GM19452 (cell line): Measurements from ENCODE around the gene CACNB3.
"Not testable (repeated sequence)": the region's sequence is repeated elsewhere in the genome, so short reads cannot be mapped to it uniquely, and the experiment has no call there.

Experiments used
- ATAC-seq: cut with Tn5 transposase; IDR thresholded peaks from one replicate; pipeline ENCODE4 v1.9.1; 2021; ENCODE audit not compliant: unreplicated experiment

The CACNB3 gene

DNA sequence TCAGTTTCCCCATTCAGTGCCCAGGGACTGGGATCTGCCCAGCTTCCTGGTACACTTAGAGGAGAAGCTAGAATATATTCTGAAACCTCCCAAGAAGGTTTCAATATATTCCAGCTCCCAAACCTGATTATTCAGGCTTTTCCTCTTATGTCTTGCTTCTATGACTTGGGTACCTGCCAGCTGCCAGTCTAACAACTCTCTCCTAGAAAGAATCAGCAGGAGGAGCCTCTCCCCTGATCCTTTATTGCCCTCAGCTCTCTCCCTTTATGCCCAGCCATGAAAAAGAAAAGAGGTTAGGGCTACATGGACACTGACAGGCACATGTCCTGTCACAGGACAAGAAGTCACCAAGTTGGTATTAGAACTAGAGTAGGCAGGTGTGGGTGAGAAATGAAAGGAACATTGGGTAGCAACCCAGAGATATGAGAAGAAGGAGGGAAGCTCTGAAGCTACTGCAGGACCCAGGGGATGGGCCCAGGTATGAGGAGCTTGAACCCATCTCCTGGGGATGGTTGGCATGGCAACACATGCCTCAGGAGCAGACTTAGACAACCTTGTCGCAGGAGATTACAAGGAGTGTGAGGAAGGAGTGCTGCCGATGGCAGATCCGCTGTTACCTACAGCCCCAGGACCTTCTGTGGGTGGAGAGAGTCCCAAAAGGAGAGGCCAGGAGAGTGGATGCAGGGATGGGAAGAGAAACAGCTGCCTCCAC is 2.0 kb upstream of the CACNB3 start:
- no peak for ATAC-seq

DNA sequence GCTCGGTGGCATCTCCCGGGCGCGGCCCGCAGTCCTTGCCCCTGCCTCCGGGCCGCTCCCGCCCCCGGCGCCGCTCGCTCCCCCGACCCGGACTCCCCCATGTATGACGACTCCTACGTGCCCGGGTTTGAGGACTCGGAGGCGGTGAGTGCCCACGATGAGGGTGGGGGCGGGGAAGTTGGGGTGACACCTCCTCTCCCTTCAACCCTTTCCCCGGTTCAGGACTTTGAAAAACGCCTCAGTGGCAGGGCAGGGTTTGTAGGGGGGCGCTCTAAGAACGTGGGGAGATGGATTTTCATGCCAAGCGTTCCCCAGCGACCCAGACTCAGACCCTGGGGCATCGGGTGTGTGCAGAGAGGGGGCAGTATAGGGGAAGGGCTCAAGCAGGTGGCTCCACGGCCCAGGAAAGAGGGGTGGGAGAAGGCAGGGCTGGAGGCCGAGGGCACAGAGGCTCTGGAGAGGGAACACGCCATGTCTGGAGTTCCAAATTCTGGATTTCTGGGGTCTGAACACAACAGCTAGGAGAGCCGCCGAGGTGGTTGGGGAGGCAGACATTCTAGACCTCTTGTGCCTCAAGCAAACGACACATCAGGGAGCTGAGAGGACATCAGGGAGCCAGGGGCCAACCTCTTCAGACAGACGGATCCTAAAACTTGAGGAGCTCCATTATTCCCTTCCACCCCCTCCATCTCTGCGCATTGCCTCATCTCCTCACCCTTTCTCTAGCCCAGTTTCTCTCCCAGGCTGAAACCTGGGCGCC is 715 bp downstream of the CACNB3 start:
- no peak for ATAC-seq

DNA sequence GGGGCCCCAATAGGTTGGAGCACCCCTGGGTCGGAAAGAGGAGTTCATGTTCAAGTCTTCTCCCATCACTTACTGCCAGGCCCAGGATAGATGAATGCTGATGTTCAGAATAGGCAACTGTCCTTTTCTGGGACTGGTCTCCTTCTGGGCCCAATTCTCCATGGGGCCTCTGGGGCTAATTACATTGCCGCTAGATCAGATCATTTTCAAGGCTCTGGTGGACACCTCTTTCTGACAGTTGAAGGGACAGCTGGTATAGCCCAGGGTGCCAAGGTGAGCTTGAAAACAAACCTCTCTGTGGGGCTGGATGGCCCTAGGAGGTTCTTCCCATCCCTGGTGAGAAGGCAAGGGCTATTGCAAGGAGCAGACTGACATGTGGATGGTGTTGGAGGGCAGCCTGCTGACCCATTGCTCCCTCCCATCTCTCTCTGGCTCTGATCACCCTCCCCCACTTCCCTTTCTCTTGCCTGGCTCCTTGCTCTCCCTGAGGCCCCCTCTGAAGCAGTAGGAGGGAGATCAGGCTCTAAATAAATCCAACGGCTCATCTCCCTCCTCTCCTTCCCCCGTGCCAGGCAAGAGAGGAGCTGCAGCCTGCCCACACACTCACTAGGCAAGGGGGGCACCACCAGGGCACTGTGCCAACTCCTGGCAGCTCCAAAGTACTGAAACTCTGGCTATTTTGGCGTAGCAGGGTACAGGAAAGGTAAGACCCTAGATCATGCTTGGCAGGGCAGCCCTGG is 1.9 kb downstream of the CACNB3 start:
- ATAC-seq: no peak

DNA sequence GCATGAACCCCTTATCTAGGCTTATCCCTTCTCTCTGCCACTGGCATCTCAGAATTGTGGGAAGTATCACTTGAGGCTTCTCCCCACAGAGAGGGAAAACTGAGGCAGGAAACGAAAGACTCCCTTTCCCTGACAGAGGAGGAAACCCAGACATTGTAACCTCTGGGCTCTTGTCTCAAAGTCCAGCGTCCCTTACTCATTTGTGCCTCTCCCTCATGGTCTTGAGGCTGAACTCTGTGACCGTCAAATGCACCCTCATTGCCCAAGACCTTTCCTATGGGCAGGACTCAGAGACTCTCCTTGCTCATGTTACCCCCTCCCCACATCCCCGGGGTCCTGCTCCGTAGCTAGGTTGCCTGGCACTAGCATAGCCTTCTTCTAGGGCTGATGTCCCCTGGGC is 3.8 kb downstream of the CACNB3 start:
- ATAC-seq: no peak

DNA sequence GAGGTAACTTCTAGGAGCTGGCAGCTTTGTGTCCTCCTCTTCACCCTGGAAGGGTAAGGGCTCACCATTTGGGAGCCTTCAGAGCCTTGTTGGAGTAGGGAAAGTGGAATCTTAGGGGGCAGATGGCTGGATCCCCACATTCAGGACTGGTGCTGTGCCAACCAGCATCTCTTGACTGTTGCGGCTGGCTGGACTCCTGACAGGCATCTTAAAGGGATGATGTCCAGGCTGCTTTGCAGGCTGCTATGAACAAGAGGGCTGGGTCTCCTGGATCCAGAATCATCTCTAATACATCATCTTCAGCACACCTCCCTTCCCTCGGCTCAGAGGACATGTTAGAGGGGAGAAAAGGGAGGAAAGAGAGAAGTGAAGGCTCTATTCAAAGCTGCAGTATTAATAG is 4.4 kb downstream of the CACNB3 start:
- no peak for ATAC-seq

DNA sequence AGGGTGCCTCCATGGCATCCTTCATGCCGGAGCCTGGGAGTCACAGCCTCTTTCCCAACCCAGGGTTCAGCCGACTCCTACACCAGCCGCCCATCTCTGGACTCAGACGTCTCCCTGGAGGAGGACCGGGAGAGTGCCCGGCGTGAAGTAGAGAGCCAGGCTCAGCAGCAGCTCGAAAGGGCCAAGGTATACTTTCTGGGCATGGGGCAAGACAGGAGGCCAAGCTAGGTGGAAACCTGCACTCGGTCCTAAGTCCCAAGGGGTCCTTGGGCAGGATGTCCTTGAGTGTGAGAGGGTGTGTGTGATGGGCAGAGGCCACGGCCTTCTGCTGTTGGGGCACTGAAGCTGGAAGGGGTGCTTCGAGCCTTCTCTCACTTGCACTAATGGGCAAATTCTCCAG is 5.0 kb downstream of the CACNB3 start:
- ATAC-seq: no peak

DNA sequence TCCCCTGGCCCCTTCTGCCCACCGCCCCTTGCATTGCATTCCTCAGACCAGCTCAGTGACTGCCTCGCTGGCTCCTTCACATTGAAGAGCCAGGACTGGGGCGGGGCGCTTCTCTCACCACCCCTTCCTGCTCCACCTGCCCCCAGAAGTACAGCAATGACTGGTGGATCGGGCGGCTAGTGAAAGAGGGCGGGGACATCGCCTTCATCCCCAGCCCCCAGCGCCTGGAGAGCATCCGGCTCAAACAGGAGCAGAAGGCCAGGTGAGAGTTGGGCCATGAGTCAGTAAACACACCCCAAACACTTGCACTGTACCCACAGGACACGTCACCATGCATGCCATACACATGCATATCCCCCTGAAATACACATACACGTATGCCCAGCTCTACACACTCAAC is 5.8 kb downstream of the CACNB3 start:
- ATAC-seq: no peak

DNA sequence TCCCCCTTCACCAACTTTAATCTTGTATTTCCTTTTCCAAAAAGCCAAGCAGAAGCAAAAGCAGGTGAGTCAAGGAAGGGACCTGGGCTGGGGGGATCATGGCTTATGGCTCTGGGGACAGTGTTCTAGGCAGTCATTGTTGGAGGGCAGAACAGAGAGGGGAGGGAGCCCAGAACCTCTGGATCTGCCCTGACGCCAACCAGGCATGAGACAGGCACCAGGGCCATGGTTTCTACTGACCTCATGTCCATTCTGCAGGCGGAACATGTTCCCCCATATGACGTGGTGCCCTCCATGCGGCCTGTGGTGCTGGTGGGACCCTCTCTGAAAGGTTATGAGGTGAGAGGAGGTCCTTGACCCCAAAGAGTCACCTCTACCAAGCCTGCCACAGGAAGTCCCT is 6.6 kb downstream of the CACNB3 start:
- no peak for ATAC-seq

DNA sequence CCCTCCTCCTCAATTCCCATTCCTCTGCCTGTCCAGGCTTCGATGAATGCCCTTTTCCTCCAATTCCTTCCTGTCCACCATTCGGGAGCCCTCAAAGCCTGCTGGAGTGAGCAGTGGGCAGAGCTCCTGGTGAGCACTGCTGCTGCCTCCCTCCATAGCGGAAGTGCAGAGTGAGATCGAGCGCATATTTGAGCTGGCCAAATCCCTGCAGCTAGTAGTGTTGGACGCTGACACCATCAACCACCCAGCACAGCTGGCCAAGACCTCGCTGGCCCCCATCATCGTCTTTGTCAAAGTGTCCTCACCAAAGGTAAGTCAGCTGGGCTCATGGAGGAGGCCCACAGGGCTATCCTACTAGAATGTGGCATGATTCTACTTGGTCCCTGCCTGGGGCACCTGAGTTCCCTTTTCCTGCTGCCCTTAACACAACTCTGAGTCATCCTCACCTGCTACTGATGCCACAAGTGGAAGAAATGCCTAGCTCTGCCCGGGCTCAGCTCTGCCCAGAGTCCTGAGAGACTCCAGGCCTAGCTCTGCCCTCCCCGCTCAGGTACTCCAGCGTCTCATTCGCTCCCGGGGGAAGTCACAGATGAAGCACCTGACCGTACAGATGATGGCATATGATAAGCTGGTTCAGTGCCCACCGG is 8.0 kb downstream of the CACNB3 start:
- ATAC-seq: no peak

DNA sequence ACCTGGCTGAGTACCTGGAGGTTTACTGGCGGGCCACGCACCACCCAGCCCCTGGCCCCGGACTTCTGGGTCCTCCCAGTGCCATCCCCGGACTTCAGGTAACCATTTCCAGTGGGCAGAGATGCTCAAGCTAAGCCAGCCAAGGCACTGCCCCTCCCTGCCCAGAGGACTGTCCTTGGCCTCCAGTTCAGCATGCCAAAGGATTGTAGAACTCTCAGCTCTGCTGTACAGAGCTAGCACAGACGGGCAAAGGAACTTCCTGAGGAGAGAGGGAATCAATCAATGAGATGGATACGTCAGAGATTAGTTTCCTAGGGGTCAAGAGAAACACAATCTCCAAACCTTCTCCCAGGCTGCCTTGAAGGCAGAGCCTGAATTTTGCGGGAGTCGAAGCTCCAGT is 8.7 kb downstream of the CACNB3 start:
- no peak for ATAC-seq

DNA sequence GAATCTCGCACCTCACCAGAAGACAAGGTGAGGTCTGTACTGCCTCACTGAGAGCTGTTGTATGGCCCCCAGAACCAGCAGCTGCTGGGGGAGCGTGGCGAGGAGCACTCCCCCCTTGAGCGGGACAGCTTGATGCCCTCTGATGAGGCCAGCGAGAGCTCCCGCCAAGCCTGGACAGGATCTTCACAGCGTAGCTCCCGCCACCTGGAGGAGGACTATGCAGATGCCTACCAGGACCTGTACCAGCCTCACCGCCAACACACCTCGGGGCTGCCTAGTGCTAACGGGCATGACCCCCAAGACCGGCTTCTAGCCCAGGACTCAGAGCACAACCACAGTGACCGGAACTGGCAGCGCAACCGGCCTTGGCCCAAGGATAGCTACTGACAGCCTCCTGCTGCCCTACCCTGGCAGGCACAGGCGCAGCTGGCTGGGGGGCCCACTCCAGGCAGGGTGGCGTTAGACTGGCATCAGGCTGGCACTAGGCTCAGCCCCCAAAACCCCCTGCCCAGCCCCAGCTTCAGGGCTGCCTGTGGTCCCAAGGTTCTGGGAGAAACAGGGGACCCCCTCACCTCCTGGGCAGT is 9.3 kb downstream of the CACNB3 start:
- ATAC-seq: no peak

DNA sequence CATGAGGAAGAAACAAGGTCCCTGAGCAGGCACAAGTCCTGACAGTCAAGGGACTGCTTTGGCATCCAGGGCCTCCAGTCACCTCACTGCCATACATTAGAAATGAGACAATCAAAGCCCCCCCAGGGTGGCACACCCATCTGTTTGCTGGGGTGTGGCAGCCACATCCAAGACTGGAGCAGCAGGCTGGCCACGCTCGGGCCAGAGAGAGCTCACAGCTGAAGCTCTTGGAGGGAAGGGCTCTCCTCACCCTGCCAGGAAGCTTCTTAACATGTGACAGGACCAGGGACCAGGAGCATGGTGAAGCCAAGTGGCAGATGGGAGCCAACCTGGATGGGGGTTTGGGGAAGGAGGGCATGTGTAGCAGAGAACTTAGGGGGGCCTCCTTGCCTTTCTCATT is 10.0 kb downstream of the CACNB3 start:
- no peak for ATAC-seq

DNA sequence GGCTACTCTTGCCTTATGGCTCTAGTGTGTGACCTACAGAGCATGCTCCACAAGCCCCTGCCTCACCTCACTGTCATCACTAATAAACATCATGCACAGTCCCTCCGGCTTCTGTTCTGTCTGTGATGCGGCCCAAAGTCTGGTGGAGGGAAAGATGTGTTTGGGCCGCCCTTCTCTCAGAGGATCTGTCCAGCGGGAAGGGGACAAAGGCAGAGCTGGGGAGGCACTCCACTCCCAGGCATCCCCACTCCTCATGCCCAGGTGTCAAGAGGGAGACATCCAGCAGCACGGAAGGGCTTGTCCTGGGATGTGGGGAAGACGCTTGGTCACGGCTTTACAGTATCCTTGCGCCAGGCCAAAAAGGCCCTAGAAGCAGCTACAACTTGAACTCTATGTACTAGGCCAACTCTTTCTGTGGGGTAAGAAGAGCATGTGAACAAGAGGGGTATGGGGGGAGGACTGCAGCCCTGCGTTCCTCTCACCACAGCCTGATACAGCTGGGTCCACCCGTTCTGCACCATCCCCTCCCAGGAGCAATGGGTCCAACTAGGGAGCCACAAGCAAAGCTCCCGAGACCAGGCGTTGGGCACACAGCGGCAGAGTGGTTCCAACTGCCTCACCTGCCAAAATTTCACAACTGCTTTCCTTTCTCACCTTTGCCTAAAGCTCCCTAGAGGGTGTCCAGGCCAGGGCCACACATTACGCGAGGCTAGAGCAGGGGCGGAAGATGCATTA is 10.7 kb downstream of the CACNB3 start:
- no peak for ATAC-seq

DNA sequence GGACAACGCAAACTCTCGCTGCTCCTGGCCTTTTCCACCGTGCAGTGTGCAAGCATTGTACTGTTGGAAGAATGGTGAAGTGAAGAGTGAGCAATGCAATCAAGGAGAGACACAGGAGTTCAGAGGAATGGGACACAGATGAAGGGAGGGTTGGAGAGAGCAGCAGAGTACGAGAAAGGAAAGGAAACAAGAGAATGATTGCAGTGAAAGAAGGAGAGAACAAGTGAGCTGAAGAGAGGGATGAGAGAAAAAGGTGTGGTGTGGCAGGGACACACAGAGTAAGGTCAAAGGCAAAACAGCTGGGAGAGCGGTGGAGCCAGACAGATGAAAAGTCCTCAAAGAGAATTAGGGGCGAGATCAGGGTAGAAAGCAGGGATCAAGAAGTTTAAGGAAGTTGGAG is 13.0 kb downstream of the CACNB3 start:
- ATAC-seq: no peak

DNA sequence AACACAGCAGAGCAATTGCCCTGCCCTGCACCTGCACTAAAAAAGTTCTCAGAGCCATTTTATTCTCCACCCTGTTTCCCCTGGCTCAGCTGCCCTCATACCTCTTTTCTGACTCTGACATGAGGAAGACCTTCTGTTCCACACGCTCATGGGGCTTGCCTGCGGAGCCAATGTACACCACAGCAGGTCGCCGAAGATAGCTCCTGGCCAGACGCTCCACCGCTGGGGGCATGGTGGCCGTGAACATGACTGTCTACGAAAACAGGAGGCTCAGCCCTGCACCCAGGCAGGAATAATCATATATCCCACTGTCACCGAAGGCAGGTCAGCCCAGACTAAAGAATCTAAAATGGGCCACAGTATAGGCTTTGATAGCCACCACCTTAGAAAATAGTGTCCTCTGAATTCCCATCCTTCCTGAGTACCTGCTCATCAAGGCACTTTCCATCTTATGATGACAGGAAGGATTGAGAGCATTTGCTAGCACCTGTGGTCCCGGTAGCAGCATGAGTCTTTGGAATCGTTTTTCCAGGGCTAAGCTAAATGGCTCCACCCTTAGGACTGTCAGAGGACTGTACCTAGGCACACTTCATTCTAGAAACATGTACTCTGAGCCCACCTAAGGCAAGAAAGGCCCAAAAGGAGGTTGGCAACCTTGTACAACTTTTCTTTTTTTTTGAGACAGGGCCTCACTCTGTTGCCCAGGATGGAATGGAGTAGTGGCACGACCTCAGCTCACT is 14.2 kb downstream of the CACNB3 start:
- ATAC-seq: no peak

DNA sequence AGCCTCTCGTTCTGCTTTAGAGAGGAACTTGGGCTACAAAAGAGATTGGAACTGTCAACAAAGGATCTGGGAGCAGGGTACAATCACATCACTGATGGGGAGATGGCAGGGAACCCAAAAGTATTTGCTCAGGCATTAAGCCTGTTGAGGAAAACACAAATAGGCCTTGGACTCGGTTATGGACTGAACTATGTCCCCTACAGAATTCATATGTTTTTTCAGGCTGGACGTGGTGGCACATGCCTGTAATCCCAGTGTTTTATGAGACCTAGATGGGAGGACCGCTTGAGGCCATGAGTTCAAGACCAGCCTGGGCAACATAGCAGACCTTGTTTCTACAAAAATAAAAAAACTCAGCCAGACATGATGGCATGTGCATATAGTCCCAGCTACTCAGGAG is 19.8 kb downstream of the CACNB3 start:
- ATAC-seq: no peak

DNA sequence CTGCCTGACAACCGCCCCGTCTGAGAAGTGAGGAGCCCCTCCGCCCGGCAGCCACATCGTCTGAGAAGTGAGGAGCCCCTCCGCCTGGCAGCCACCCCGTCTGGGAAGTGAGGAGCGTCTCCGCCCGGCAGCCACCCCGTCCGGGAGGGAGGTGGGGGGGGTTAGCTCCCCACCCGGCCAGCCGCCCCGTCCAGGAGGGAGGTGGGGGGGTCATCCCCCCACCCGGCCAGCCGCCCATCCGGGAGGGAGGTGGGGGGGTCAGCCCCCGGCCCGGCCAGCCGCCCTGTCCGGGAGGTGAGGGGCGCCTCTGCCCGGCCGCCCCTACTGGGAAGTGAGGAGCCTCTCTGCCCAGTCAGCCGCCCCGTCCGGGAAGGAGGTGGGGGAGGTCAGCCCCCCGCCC is 23.7 kb downstream of the CACNB3 start:
- not testable (repeated sequence) for ATAC-seq

DNA sequence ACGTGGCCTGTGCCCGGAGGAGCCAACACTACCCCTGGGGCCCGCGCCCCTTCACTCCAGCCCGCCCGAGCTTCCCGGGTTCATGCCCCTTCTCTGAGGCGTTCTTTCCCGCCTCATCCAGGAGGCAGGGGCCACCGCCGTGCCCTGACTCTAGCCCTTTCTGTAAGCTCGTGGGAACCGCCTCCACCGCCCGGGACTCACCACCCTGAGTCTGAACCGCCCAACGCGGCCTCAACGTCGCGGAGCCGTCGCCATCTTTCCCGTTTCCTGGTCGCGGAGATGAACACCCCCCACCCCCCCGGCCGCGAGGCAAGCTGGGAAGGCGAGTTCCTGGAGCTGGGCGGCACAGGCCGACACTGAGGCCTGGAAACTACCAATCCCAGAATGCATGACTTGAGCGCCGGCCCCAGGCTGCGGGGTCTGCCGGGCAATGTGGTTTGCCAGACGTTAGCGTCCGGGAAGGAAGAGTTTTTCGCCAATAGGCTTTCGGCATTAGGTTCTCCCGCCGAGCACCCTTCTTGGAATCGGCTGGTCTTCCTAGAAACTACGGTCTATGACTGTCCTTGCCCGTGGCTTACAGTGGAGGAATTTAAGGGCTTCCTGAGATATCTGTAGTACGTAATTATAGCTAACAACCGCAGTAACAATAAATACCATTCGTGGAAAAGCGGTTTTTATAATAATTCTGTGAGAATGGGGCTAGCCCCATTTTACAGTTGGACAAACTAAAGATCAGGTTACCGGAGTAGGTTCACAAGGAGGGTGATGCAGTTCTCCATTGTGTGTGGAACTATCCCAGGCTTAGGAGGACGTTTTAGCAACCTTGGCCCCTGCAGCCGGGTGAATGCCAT is 33.8 kb downstream of the CACNB3 start, which contains the start of gene DDX23:
DDX23 (minus strand) TSS at position 281 of the 851 bp plus-strand sequence. CDS start 6,381 bp downstream, outside the sequence.
- ATAC-seq: peak; percentile 93
